HepG2 (cell line): ENCODE measurements around the gene TLK1. TPM values are rescaled to one million over a fixed set of nuclear protein-coding genes. Genes with fewer than 3 reads are reported as not detected.

Experiments
- ELF1 ChIP-seq: sonication (generic); formaldehyde crosslinking; IDR thresholded peaks from 2 replicates; pipeline ENCODE4 v1.4.0; 2020; ENCODE audit warnings: missing genetic modification reagents
- FOXC1 ChIP-seq: sonication (generic); formaldehyde crosslinking; IDR thresholded peaks from 2 replicates; pipeline ENCODE4 v1.8.0; 2022; ENCODE audit warnings: mild to moderate bottlenecking, missing genetic modification reagents, borderline replicate concordance
- GATAD2A ChIP-seq: IDR thresholded peaks from 2 replicates; pipeline ENCODE4 v1.6.1; 2016
- PTBP1 ChIP-seq: fragments of 200-400 bp; formaldehyde crosslinking; IDR thresholded peaks from 2 replicates; pipeline ENCODE4 v1.6.1; 2018; ENCODE audit warnings: low read length, low read depth; ENCODE audit not compliant: poor library complexity, severe bottlenecking
- TSC22D2 ChIP-seq: sonication (generic); formaldehyde crosslinking; IDR thresholded peaks from 2 replicates; pipeline ENCODE4 v1.5.1; 2020; ENCODE audit warnings: missing genetic modification reagents, mild to moderate bottlenecking, borderline replicate concordance
- ZC3H4 ChIP-seq: sonication (generic); formaldehyde crosslinking; IDR thresholded peaks from 2 replicates; pipeline ENCODE4 v1.4.0; 2020; ENCODE audit warnings: missing genetic modification reagents, borderline replicate concordance
- ZNF224 ChIP-seq: sonication (generic); formaldehyde crosslinking; IDR thresholded peaks from 2 replicates; pipeline ENCODE4 v1.5.0; 2020; ENCODE audit warnings: mild to moderate bottlenecking, missing genetic modification reagents
- ZNF367 ChIP-seq: sonication (generic); formaldehyde crosslinking; IDR thresholded peaks from 2 replicates; pipeline ENCODE4 v1.4.0; 2020; ENCODE audit warnings: missing genetic modification reagents, borderline replicate concordance
- ZNF556 ChIP-seq: sonication (generic); formaldehyde crosslinking; IDR thresholded peaks from 2 replicates; pipeline ENCODE4 v1.4.0; 2020; ENCODE audit warnings: mild to moderate bottlenecking, missing genetic modification reagents, borderline replicate concordance
- ZNF605 ChIP-seq: sonication (generic); formaldehyde crosslinking; IDR thresholded peaks from 2 replicates; pipeline ENCODE4 v1.8.0; 2022; ENCODE audit warnings: mild to moderate bottlenecking, missing genetic modification reagents
- ZNF792 ChIP-seq: IDR thresholded peaks from 2 replicates; pipeline ENCODE4 v1.6.1; 2016
- polyA plus RNA-seq, 8 experiments: library from polyadenylated mRNA; depleted of rRNA in 3 of 8; stranded (reverse) in 7 of 8; unstranded in 1 of 8; fragments of >200 nt; fragmentation: Illumina TruSeq in 4 of 8; extraction: Trizol in 4 of 8; gene quantifications; 2 replicates each; pipeline versions ENCODE4 v1.2.1 to v1.2.3, GENCODE V29; 2011 to 2016; ENCODE audit warnings: low read depth in 4 of 8, missing spikeins in 1 of 8, mixed read lengths in 1 of 8; ENCODE audit not compliant: insufficient read depth in 1 of 8
- total RNA-seq, 5 experiments: library from RNA; depleted of rRNA; stranded (reverse); fragments of >200 nt; fragmentation: Illumina TruSeq; extraction: Trizol; gene quantifications; 2 replicates each; pipeline ENCODE4 v1.2.3, GENCODE V29; 2016; ENCODE audit warnings: low read depth in 1 of 5
- TF ChIP-seq, protein P1 (sequence below): IDR thresholded peaks from 2 replicates; pipeline ENCODE4 v1.4.0; 2020; ENCODE audit warnings: mild to moderate bottlenecking, missing genetic modification reagents
- TF ChIP-seq, protein P2 (sequence below): IDR thresholded peaks from 2 replicates; pipeline ENCODE4 v1.6.1; 2018; ENCODE audit warnings: missing genetic modification reagents, mild to moderate bottlenecking, missing compliant biosample characterization

Gene TLK1
- total and polyA plus RNA-seq, 2 of the 13 experiments (the other 11 are each of a cell fraction or from before 2014, with no cell fraction given), result 16.8 to 28.7 TPM

DNA sequence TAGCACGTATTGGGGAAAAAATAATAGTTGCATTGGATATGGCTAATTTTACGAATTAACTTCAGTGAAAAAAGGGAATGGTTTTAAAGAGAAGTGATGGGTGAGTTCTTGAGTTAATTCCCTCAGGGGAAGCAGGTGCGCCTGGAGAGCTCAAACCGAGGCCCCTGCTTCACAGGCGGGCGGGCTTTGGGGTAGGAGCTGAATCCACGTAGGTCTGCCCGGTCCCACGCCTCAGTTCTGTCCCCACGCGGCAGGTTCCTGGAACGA is 187.5 kb downstream of the TLK1 start (continued):
- TF ChIP-seq, protein P1, sequence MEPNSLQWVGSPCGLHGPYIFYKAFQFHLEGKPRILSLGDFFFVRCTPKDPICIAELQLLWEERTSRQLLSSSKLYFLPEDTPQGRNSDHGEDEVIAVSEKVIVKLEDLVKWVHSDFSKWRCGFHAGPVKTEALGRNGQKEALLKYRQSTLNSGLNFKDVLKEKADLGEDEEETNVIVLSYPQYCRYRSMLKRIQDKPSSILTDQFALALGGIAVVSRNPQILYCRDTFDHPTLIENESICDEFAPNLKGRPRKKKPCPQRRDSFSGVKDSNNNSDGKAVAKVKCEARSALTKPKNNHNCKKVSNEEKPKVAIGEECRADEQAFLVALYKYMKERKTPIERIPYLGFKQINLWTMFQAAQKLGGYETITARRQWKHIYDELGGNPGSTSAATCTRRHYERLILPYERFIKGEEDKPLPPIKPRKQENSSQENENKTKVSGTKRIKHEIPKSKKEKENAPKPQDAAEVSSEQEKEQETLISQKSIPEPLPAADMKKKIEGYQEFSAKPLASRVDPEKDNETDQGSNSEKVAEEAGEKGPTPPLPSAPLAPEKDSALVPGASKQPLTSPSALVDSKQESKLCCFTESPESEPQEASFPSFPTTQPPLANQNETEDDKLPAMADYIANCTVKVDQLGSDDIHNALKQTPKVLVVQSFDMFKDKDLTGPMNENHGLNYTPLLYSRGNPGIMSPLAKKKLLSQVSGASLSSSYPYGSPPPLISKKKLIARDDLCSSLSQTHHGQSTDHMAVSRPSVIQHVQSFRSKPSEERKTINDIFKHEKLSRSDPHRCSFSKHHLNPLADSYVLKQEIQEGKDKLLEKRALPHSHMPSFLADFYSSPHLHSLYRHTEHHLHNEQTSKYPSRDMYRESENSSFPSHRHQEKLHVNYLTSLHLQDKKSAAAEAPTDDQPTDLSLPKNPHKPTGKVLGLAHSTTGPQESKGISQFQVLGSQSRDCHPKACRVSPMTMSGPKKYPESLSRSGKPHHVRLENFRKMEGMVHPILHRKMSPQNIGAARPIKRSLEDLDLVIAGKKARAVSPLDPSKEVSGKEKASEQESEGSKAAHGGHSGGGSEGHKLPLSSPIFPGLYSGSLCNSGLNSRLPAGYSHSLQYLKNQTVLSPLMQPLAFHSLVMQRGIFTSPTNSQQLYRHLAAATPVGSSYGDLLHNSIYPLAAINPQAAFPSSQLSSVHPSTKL (CRISPR knock-in tag), result no peak
- TF ChIP-seq ZNF792 (CRISPR knock-in tag) (peak; percentile 13; the same call in 1 of the 2 replicates), ELF1 (CRISPR knock-in tag) (0 out of 2 replicates have a peak, but pooled peaks have one; percentile 46), TSC22D2 (CRISPR knock-in tag) (no peak), FOXC1 (CRISPR knock-in tag) (peak; percentile 60; the same call in 1 of the 2 replicates), ZNF556 (no peak), ZNF224 (CRISPR knock-in tag) (0 out of 2 replicates have a peak, but pooled peaks have one; percentile 19), GATAD2A (CRISPR knock-in tag) (peak; percentile 86; the same call in 1 of the 2 replicates), PTBP1 (peak; percentile 28), ZNF605 (CRISPR knock-in tag) (0 out of 2 replicates have a peak, but pooled peaks have one; percentile 47), ZC3H4 (CRISPR knock-in tag) (0 out of 2 replicates have a peak, but pooled peaks have one; percentile 10), ZNF367 (0 out of 2 replicates have a peak, but pooled peaks have one; percentile 1)
- TF ChIP-seq, protein P2, sequence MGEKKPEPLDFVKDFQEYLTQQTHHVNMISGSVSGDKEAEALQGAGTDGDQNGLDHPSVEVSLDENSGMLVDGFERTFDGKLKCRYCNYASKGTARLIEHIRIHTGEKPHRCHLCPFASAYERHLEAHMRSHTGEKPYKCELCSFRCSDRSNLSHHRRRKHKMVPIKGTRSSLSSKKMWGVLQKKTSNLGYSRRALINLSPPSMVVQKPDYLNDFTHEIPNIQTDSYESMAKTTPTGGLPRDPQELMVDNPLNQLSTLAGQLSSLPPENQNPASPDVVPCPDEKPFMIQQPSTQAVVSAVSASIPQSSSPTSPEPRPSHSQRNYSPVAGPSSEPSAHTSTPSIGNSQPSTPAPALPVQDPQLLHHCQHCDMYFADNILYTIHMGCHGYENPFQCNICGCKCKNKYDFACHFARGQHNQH (CRISPR knock-in tag), result 0 out of 2 replicates have a peak, but pooled peaks have one; percentile 31
